Glutamatergic neuron (in vitro differentiated cells): ENCODE data around the gene RPAP3. TPM values are rescaled to one million over a fixed set of nuclear protein-coding genes. Genes with fewer than 3 reads are reported as not detected.

Source experiments
- DNase-seq: peaks from one replicate; pipeline ENCODE4 v3.0.0; 2022
- H3K27ac Mint-ChIP-seq: one replicate; pipeline ENCODE4 v1.8.0; 2020; ENCODE audit warnings: mild to moderate bottlenecking, mixed read lengths, inconsistent platforms; ENCODE audit not compliant: unreplicated experiment
- H3K27me3 Mint-ChIP-seq: one replicate; pipeline ENCODE4 v1.8.0; 2020; ENCODE audit warnings: mild to moderate bottlenecking, moderate library complexity, mixed read lengths, inconsistent platforms; ENCODE audit not compliant: unreplicated experiment
- H3K36me3 Mint-ChIP-seq: one replicate; pipeline ENCODE4 v1.8.0; 2020; ENCODE audit warnings: mild to moderate bottlenecking, mixed read lengths, inconsistent platforms; ENCODE audit not compliant: unreplicated experiment
- H3K4me1 Mint-ChIP-seq: one replicate; pipeline ENCODE4 v1.8.0; 2020; ENCODE audit warnings: mild to moderate bottlenecking, low read depth, mixed read lengths, inconsistent platforms; ENCODE audit not compliant: unreplicated experiment
- H3K4me3 Mint-ChIP-seq: one replicate; pipeline ENCODE4 v1.8.0; 2020; ENCODE audit warnings: mild to moderate bottlenecking, mixed read lengths, inconsistent platforms; ENCODE audit not compliant: unreplicated experiment
- H3K9me3 Mint-ChIP-seq: one replicate; pipeline ENCODE4 v1.8.0; 2020; ENCODE audit warnings: mild to moderate bottlenecking, moderate library complexity, mixed read lengths, inconsistent platforms; ENCODE audit not compliant: unreplicated experiment
- CTCF ChIP-seq: fragments of 200-600 bp; sonication (generic); IDR thresholded peaks from one replicate; pipeline ENCODE4 v1.5.0; 2021; ENCODE audit not compliant: partially characterized antibody, unreplicated experiment
- long read RNA-seq: library from polyadenylated mRNA; unstranded; transcript quantifications from one replicate; pipeline ENCODE4 v2.0.0, GENCODE V29; 2020; ENCODE audit not compliant: unreplicated experiment
- total RNA-seq: library from RNA; stranded (reverse); fragmentation: NEBNext Ultra II Directional; extraction: Animal tissue kit (Norgen Biotek cat#: 25700); gene quantifications from one replicate; pipeline ENCODE4 v1.2.1, GENCODE V29; 2021; ENCODE audit not compliant: unreplicated experiment

RPAP3 gene
- total RNA-seq: 29.5 TPM
- long read RNA-seq, full-length matches to known transcripts: 9 of 10 reads
- long read RNA-seq, partial matches to known transcripts: 1 of 10 reads
- long read RNA-seq, other reads (novel, unspliced or antisense): 0 of 10 reads

- H3K4me1 Mint-ChIP-seq: peaks cover 17% of the 10 kb centered on the region
- peaks cover 6% of the 10 kb centered on the region for H3K9me3 Mint-ChIP-seq
- H3K4me3 Mint-ChIP-seq: peak within 1 kb of the TSS; percentile 95
Observed at GRCh38 chr12:47705566-47706425, at the start of gene RPAP3. RPAP3 (minus strand) TSS chr12:47706030; CDS start chr12:47702840, 3,190 bp downstream.

GRCh38 chr12:47754881-47755280, 49.1 kb upstream of the RPAP3 start:
- Mint-ChIP-seq H3K36me3 (no peaks in the 10 kb centered on the region), H3K9me3 (peaks cover 4% of the 10 kb centered on the region), H3K4me3 (no peak overlapping the region), H3K27ac (no peak overlapping the region), H3K27me3 (peaks cover 4% of the 10 kb centered on the region), H3K4me1 (no peaks in the 10 kb centered on the region)
- DNase-seq: no peak
- TF ChIP-seq CTCF: no peak

More at GRCh38 chr12:47705566-47706425, at the start of gene RPAP3:
- H3K27me3 Mint-ChIP-seq: peaks cover 4% of the 10 kb centered on the region
- H3K27ac Mint-ChIP-seq: peak within 1 kb of the TSS; percentile 78
- DNase-seq: peak; percentile 99
- peak; percentile 85 for TF ChIP-seq CTCF
- no peaks in the 10 kb centered on the region for H3K36me3 Mint-ChIP-seq

- H3K9me3 Mint-ChIP-seq: peaks cover 4% of the 10 kb centered on the region
- H3K27ac Mint-ChIP-seq: no peak overlapping the region
- no peak for TF ChIP-seq CTCF
- H3K27me3 Mint-ChIP-seq: peaks cover 4% of the 10 kb centered on the region
- no peak for DNase-seq
- no peaks in the 10 kb centered on the region for H3K36me3 Mint-ChIP-seq
- no peak overlapping the region for H3K4me3 Mint-ChIP-seq
- no peaks in the 10 kb centered on the region for H3K4me1 Mint-ChIP-seq
Observed at GRCh38 chr12:47754126-47754525, 48.3 kb upstream of the RPAP3 start.

- no peak overlapping the region for H3K4me3 Mint-ChIP-seq
- H3K27ac Mint-ChIP-seq: no peak overlapping the region
- H3K9me3 Mint-ChIP-seq: peaks cover 4% of the 10 kb centered on the region
- peaks cover 6% of the 10 kb centered on the region for H3K27me3 Mint-ChIP-seq
- DNase-seq: no peak
- H3K4me1 Mint-ChIP-seq: no peaks in the 10 kb centered on the region
- no peaks in the 10 kb centered on the region for H3K36me3 Mint-ChIP-seq
- no peak for TF ChIP-seq CTCF
Observed at GRCh38 chr12:47753021-47754001, 47.5 kb upstream of the RPAP3 start.
